ENCODE results near the gene PCDHA5.
"Not testable (repeated sequence)": the region's sequence is repeated elsewhere in the genome, so short reads cannot be mapped to it uniquely, and the experiment has no call there.

PCDHA5 gene

GRCh38 chr5:140821375-140822280 lies at the start of gene PCDHA5:
PCDHA5 (plus strand) TSS chr5:140821613.
- DNase-seq (ENCODE audit: low spot score): peak; percentile 46

- DNase-seq (ENCODE audit: low spot score): no peak
Measured at GRCh38 chr5:140780512-140780911, 40.9 kb upstream of the PCDHA5 start.

- peak; percentile 34 for DNase-seq (ENCODE audit: low spot score)
Measured at GRCh38 chr5:140785905-140786686, 35.3 kb upstream of the PCDHA5 start, which contains the start of gene PCDHA1. PCDHA1 (plus strand) TSS chr5:140786140.

- not testable (repeated sequence) for DNase-seq (ENCODE audit: low spot score)
Measured at GRCh38 chr5:140787422-140787821, 34.0 kb upstream of the PCDHA5 start.

- DNase-seq (ENCODE audit: low spot score): not testable (repeated sequence)
Measured at GRCh38 chr5:140787849-140788504, 33.4 kb upstream of the PCDHA5 start.

- no peak for DNase-seq (ENCODE audit: low spot score)
Measured at GRCh38 chr5:140791089-140791488, 30.3 kb upstream of the PCDHA5 start.

- peak; percentile 81 for DNase-seq (ENCODE audit: low spot score)
Measured at GRCh38 chr5:140794595-140795258, 26.7 kb upstream of the PCDHA5 start, which contains the start of gene PCDHA2. PCDHA2 (plus strand) TSS chr5:140794852.

GRCh38 chr5:140795259-140795641 lies 26.2 kb upstream of the PCDHA5 start:
- peak; percentile 84 for DNase-seq (ENCODE audit: low spot score)

- not testable (repeated sequence) for DNase-seq (ENCODE audit: low spot score)
Measured at GRCh38 chr5:140796072-140796717, 25.2 kb upstream of the PCDHA5 start.

DNA sequence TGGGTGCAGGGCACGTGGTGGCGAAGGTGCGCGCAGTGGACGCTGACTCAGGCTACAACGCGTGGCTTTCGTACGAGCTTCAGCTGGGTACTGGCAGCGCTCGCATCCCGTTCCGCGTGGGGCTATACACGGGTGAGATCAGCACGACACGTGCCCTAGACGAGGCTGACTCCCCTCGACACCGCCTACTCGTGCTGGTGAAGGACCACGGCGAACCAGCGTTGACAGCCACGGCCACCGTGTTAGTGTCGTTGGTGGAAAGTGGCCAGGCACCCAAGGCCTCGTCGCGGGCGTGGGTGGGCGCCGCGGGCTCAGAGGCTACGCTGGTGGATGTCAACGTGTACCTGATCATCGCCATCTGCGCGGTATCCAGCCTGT lies 24.7 kb upstream of the PCDHA5 start:
- DNase-seq (ENCODE audit: low spot score): no peak

GRCh38 chr5:140800816-140801493 lies 20.5 kb upstream of the PCDHA5 start, which contains the start of gene PCDHA3:
PCDHA3 (plus strand) TSS chr5:140801057.
- no peak for DNase-seq (ENCODE audit: low spot score)

DNA sequence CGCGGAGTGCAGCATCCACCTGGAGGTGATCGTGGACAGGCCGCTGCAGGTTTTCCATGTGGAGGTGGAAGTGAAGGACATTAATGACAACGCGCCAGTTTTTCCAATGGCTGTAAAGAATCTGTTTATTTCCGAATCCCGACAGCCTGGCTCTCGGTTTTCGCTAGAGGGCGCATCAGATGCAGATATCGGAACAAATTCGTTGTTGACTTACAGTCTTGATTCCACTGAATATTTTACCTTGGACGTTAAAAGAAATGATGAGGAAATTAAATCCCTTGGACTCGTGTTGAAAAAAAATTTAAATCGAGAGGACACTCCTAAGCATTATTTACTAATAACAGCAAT lies 19.9 kb upstream of the PCDHA5 start:
- DNase-seq (ENCODE audit: low spot score): no peak

GRCh38 chr5:140802381-140802780 lies 19.0 kb upstream of the PCDHA5 start:
- not testable (repeated sequence) for DNase-seq (ENCODE audit: low spot score)

GRCh38 chr5:140802781-140803271 lies 18.6 kb upstream of the PCDHA5 start:
- no peak for DNase-seq (ENCODE audit: low spot score)

- peak; percentile 55 for DNase-seq (ENCODE audit: low spot score)
Measured at GRCh38 chr5:140806834-140807775, 14.3 kb upstream of the PCDHA5 start, which contains the start of gene PCDHA4. PCDHA4 (plus strand) TSS chr5:140807068.

- not testable (repeated sequence) for DNase-seq (ENCODE audit: low spot score)
Measured at GRCh38 chr5:140808241-140808888, 13.0 kb upstream of the PCDHA5 start.

GRCh38 chr5:140808889-140809291 lies 12.5 kb upstream of the PCDHA5 start:
- DNase-seq (ENCODE audit: low spot score): no peak

- no peak for DNase-seq (ENCODE audit: low spot score)
Measured at GRCh38 chr5:140822281-140822629, 842 bp downstream of the PCDHA5 start.

DNA sequence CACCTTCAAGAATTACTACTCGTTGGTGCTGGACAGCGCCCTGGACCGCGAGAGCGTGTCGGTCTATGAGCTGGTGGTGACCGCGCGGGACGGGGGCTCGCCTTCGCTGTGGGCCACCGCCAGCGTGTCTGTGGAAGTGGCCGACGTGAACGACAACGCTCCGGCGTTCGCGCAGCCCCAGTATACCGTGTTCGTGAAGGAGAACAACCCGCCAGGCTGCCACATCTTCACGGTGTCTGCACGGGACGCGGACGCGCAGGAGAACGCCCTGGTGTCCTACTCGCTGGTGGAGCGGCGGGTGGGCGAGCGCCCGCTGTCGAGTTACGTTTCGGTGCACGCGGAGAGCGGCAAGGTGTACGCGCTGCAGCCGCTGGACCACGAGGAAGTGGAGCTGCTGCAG lies 1.6 kb downstream of the PCDHA5 start:
- not testable (repeated sequence) for DNase-seq (ENCODE audit: low spot score)
